ENCODE results near the gene PGLYRP1. TPM values are rescaled to one million over a fixed set of nuclear protein-coding genes. Genes with fewer than 3 reads are reported as not detected.

Gene PGLYRP1
- polyA plus RNA-seq, 6 donors from 2014 or later, result 1.6 TPM; not detected in 5

Other genes with a start within 250 kb of the PGLYRP1 start
- gene DMPK, start 240.6 kb downstream of the PGLYRP1 start, polyA plus RNA-seq (ENCODE audit: low read depth in 6 of 6), result 1 to 10 TPM in 3 of 6 donors, under 1 TPM in 2, not detected in 1; 0.31 to 2.7 (median 1.1) TPM
- 10 to 100 TPM; 13.4 to 28.1 (median 22.1) TPM for gene DMWD, start 230.2 kb downstream of the PGLYRP1 start, polyA plus RNA-seq (ENCODE audit: low read depth in 6 of 6)
- gene RSPH6A, start 207.7 kb downstream of the PGLYRP1 start, polyA plus RNA-seq (ENCODE audit: low read depth in 6 of 6), result not detected
- gene SYMPK, start 159.9 kb downstream of the PGLYRP1 start, polyA plus RNA-seq (ENCODE audit: low read depth in 6 of 6), result 10 to 100 TPM in 2 of 6 donors, 1 to 10 TPM in 4; 6.3 to 24.3 (median 9.0) TPM
- not detected for gene FOXA3, start 158.7 kb downstream of the PGLYRP1 start, polyA plus RNA-seq (ENCODE audit: low read depth in 6 of 6)
- 10 to 100 TPM in 1 of 6 donors, 1 to 10 TPM in 5; 3.1 to 10.1 (median 5.9) TPM for gene IRF2BP1, start 136.9 kb downstream of the PGLYRP1 start, polyA plus RNA-seq (ENCODE audit: low read depth in 6 of 6)
- under 1 TPM in 4 of 6 donors, not detected in 2; 0.15 to 0.30 (median 0.28) TPM for gene MYPOP, start 120.4 kb downstream of the PGLYRP1 start, polyA plus RNA-seq (ENCODE audit: low read depth in 6 of 6)
- gene NANOS2, start 108.3 kb downstream of the PGLYRP1 start, polyA plus RNA-seq (ENCODE audit: low read depth in 6 of 6), result not detected
- not detected for gene NOVA2, start 49.2 kb downstream of the PGLYRP1 start, polyA plus RNA-seq (ENCODE audit: low read depth in 6 of 6)
- 10 to 100 TPM in 1 of 6 donors, 1 to 10 TPM in 5; 4.9 to 11.9 (median 7.7) TPM for gene CCDC61, start 27.6 kb downstream of the PGLYRP1 start, polyA plus RNA-seq (ENCODE audit: low read depth in 6 of 6)
- gene IGFL4, start 17.9 kb upstream of the PGLYRP1 start, polyA plus RNA-seq (ENCODE audit: low read depth in 6 of 6), result not detected
- not detected for gene IGFL3, start 101.6 kb upstream of the PGLYRP1 start, polyA plus RNA-seq (ENCODE audit: low read depth in 6 of 6)
- not detected for gene IGFL2, start 125.2 kb upstream of the PGLYRP1 start, polyA plus RNA-seq (ENCODE audit: low read depth in 6 of 6)
- not detected for gene IGFL1, start 206.7 kb upstream of the PGLYRP1 start, polyA plus RNA-seq (ENCODE audit: low read depth in 6 of 6)

Measured in naive B cell (primary cell).